ENCODE results near the gene BUD13.

DNA sequence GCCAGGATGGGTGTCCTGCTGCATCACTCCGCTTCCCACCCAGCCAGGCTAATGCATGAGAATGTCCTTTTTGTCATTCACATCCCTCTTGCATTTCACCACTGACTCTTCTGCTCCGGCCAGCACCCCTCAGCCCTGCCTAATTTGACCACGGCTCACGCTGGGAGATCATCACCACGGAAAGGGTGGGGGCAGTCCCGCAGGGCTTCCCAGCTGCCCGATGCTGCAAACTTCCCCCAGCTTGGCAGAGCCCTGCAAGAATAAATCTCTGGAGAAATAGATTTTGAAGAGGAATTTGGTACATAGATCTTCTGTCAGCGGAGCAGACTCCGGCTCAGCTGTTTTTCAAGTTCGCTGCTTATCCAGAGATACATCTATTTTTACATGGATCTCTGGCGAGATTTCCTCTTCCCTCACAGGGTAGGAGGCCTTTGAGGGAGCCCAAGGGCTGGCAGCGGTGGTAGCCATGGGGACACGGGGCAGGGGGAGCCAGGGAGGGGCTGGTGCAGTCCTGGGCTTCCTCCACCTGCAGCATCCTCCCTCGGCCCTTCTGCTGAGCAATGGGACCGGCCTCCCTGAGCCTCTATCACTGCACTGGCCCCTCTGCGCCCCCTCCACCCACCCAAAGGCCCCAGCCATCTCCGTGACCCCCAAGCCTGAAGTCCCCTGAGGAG lies 62.6 kb downstream of the BUD13 start:
- no peak for TF ChIP-seq CTCF (IDR thresholded peaks at IDR 0.05 in 2 of 3, conservative IDR thresholded peaks at IDR 0.05 in 1 of 3; ENCODE audit: borderline replicate concordance in 1 of 3, insufficient read depth in 1 of 3, low read depth in 2 of 3, low read length in 2 of 3)
- no peak for TF ChIP-seq POLR2A (IDR thresholded peaks at IDR 0.05; ENCODE audit: borderline replicate concordance, extremely low read depth, insufficient read depth, insufficient read length)
- no peak for TF ChIP-seq POLR2AphosphoS5 (IDR thresholded peaks at IDR 0.05; ENCODE audit: low read depth, low read length)
- TF ChIP-seq, protein P1, sequence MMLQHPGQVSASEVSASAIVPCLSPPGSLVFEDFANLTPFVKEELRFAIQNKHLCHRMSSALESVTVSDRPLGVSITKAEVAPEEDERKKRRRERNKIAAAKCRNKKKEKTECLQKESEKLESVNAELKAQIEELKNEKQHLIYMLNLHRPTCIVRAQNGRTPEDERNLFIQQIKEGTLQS (IDR thresholded peaks at IDR 0.05): no peak
- no peak for TF ChIP-seq ZFX (IDR thresholded peaks at IDR 0.05)
- no peak for TF ChIP-seq EZH2 (IDR thresholded peaks at IDR 0.05)
- TF ChIP-seq EGR1 (IDR thresholded peaks at IDR 0.05; ENCODE audit: low read depth): no peak
- no peak for TF ChIP-seq EZH2phosphoT487 (IDR thresholded peaks at IDR 0.05; ENCODE audit: borderline replicate concordance)
- TF ChIP-seq SIN3A (IDR thresholded peaks at IDR 0.05; ENCODE audit: low read depth): no peak
- TF ChIP-seq ZNF274 (IDR thresholded peaks at IDR 0.05; ENCODE audit: low read depth, low read length): no peak
- TF ChIP-seq MAX (IDR thresholded peaks at IDR 0.05): no peak
- TF ChIP-seq, protein P2, sequence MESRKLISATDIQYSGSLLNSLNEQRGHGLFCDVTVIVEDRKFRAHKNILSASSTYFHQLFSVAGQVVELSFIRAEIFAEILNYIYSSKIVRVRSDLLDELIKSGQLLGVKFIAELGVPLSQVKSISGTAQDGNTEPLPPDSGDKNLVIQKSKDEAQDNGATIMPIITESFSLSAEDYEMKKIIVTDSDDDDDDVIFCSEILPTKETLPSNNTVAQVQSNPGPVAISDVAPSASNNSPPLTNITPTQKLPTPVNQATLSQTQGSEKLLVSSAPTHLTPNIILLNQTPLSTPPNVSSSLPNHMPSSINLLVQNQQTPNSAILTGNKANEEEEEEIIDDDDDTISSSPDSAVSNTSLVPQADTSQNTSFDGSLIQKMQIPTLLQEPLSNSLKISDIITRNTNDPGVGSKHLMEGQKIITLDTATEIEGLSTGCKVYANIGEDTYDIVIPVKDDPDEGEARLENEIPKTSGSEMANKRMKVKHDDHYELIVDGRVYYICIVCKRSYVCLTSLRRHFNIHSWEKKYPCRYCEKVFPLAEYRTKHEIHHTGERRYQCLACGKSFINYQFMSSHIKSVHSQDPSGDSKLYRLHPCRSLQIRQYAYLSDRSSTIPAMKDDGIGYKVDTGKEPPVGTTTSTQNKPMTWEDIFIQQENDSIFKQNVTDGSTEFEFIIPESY (IDR thresholded peaks at IDR 0.05; ENCODE audit: extremely low read depth, insufficient replicate concordance, low read length): no peak
- no peak for TF ChIP-seq CEBPB (IDR thresholded peaks at IDR 0.05; ENCODE audit: low read depth)
- TF ChIP-seq RAD21 (IDR thresholded peaks at IDR 0.05; ENCODE audit: low read depth): no peak

Measured in HCT116 (cell line).